Heart left ventricle (tissue), 13 donors: ENCODE measurements around the gene PLCG2.

Source experiments
- CTCF ChIP-seq, 12 donors: fragments of 200-600 bp; sonication (generic) in 4 of 12; IDR thresholded peaks; one replicate each; pipeline versions ENCODE4 v1.5.0 to v1.8.0; 2018 to 2022; ENCODE audit warnings: antibody characterized with exemption in 12 of 12, mild to moderate bottlenecking in 5 of 12
- POLR2A ChIP-seq, 2 donors: fragments of 450-650 bp; IDR thresholded peaks; one replicate each; pipeline ENCODE4 v1.6.1; 2017; ENCODE audit warnings: antibody characterized with exemption in 2 of 2, mild to moderate bottlenecking in 2 of 2, moderate library complexity in 2 of 2
- donor health status: ischemic (EF 13 %, LVEDD 7.1; RV severe dilation, severe dysfunction).
- donor health status: DM: no; HTN: yes; CAD: no.
- donor health status: DM: no; HTN: no; CAD: no.
- donor health status: ischemic (EF 25% LVEDD 6.9; RV normal size, moderate dysfunction).
- donor health status: ischemic (EF 25% LVEDD 5.7; RV mildly dilated, moderate dysfunction).
- donor health status: ischemic (EF 35%, LVEDD 5.7; RV mildly dilated, moderate dysfunction).
- donor health status: nonischemic (EF 11% LVEDD 7.7; RV severe dilation, severe dysfunction).
- donor health status: DM: yes; HTN: yes; CAD: no.
- donor health status: PGD.
- donor health status: ischemic (EF 29% LVEDD 5.4; RV normal size, mild dysfunction).
- donor health status: nonischemic (EF 23%, LVEDD 6.1; RV moderate dilation, normal function).

- TF ChIP-seq CTCF (IDR thresholded peaks at IDR 0.05) (no peak), POLR2A (IDR thresholded peaks at IDR 0.05) (no peak)
Measured at GRCh38 chr16:81843243-81843582, 64.1 kb downstream of the PLCG2 start.
